Lower lobe of right lung (tissue), 2 donors: Measurements from ENCODE around the gene JAZF1. TPM values are rescaled to one million over a fixed set of nuclear protein-coding genes. Genes with fewer than 3 reads are reported as not detected.

Source experiments
- ATAC-seq, 2 donors: fragments of 200-7000 bp; cut with Tn5 transposase; one replicate each; pipeline ENCODE4 v1.9.1; 2020 to 2022; ENCODE audit warnings: mild to moderate bottlenecking in 2 of 2, moderate library complexity in 2 of 2
- DNase-seq: peaks from one replicate; pipeline ENCODE4 v3.0.0-alpha.2; 2020
- H3K27ac ChIP-seq: fragments of 200-600 bp; one replicate; pipeline ENCODE4 v1.8.0; 2022
- H3K27me3 ChIP-seq: fragments of 200-600 bp; one replicate; pipeline ENCODE4 v1.8.0; 2022; ENCODE audit warnings: low read depth
- H3K36me3 ChIP-seq: fragments of 200-600 bp; one replicate; pipeline ENCODE4 v1.8.0; 2022; ENCODE audit warnings: mild to moderate bottlenecking
- H3K4me1 ChIP-seq: fragments of 200-600 bp; one replicate; pipeline ENCODE4 v1.8.0; 2022
- H3K4me3 ChIP-seq: fragments of 200-600 bp; one replicate; pipeline ENCODE4 v1.8.0; 2022; ENCODE audit warnings: mild to moderate bottlenecking
- H3K9me3 ChIP-seq: fragments of 200-600 bp; one replicate; pipeline ENCODE4 v1.8.0; 2022
- CTCF ChIP-seq: fragments of 200-600 bp; IDR thresholded peaks from one replicate; pipeline ENCODE4 v1.8.0; 2022; ENCODE audit warnings: antibody characterized with exemption, mild to moderate bottlenecking
- intact Hi-C: fragments of 100-400 bp; cut with DNase I; formaldehyde crosslinking; loops from one replicate; pipeline ENCODE4 v1.11.0; 2022
- total RNA-seq: library from RNA; stranded (reverse); fragmentation: NEBNext Ultra II Directional; extraction: Animal tissue kit (Norgen Biotek cat#: 25700); gene quantifications from one replicate; pipeline ENCODE4 v1.2.1, GENCODE V29; 2021
- donor health status: DM: no; HTN: yes; CAD: no; lungs with severe emphysema.

JAZF1 gene
- total RNA-seq, 1 donor from 2014 or later: 19.4 TPM

DNA sequence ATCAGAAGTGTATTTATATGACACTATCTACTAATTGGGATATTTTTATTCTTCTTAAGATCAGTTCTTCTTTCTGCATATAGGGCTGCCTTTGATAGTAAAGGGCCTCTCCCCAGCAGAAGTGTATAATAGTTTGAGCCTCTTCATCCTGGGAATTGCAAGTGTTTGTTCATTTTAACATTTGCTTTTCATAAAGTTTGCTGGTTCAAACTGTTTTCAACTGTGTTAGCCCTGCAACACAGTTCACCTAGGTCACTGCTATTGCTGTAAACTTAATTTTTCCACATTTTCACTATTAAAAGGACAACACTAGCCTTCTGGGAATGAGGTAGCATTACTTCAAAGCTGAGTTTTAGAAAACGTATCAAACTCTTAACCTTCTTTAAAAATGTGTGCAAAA lies 2.8 kb downstream of the JAZF1 start:
- intact Hi-C loops: no loop called here
- TF ChIP-seq CTCF: no peak
- no peak for ATAC-seq

DNA sequence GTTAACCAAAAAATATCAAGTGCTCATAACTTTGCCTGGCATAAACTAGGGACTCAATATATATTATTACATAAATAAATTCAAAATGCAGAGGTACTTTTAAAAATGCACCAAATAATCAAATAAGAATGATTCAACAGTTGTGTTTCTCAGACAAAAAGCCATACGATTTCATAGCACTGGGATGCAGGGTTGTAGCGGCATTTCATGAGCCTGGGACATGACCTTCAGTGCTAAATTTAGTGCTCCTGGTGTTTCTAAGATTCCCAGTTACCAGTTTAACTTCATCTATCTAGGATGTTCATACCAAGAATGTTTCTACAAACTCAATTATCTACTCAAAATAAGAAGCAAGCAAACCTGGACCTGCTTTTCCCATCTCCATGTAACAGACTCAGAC lies 4.0 kb downstream of the JAZF1 start:
- no peak for ATAC-seq
- TF ChIP-seq CTCF: no peak
- intact Hi-C loops: no loop called here
- Histone ChIP-seq H3K9me3 (no peaks in the 10 kb centered on the region), H3K4me3 (no peak overlapping the region), H3K27ac (no peak overlapping the region), H3K27me3 (no peaks in the 10 kb centered on the region), H3K36me3 (no peaks in the 10 kb centered on the region), H3K4me1 (peaks cover 26% of the 10 kb centered on the region)
- DNase-seq: no peak

More for the DNA sequence above, 2.8 kb downstream of the JAZF1 start:
- H3K4me1 ChIP-seq: peaks cover 29% of the 10 kb centered on the region
- H3K4me3 ChIP-seq: no peak overlapping the region
- H3K27me3 ChIP-seq: no peaks in the 10 kb centered on the region
- H3K36me3 ChIP-seq: no peaks in the 10 kb centered on the region
- no peak overlapping the region for H3K27ac ChIP-seq
- no peaks in the 10 kb centered on the region for H3K9me3 ChIP-seq
- DNase-seq: no peak

- Histone ChIP-seq H3K27me3 (no peaks in the 10 kb centered on the region), H3K36me3 (no peaks in the 10 kb centered on the region), H3K27ac (no peak overlapping the region), H3K4me3 (no peak overlapping the region), H3K4me1 (peaks cover 22% of the 10 kb centered on the region), H3K9me3 (no peaks in the 10 kb centered on the region)
- no peak for ATAC-seq
- intact Hi-C loops: no loop called here
- no peak for DNase-seq
- TF ChIP-seq CTCF: no peak
Observed at GRCh38 chr7:28176174-28176573, 4.4 kb downstream of the JAZF1 start.

GRCh38 chr7:28174901-28175661 lies 5.5 kb downstream of the JAZF1 start:
- Histone ChIP-seq H3K36me3 (no peaks in the 10 kb centered on the region), H3K9me3 (no peaks in the 10 kb centered on the region), H3K4me1 (peaks cover 19% of the 10 kb centered on the region), H3K4me3 (no peak overlapping the region), H3K27me3 (no peaks in the 10 kb centered on the region), H3K27ac (no peak overlapping the region)
- TF ChIP-seq CTCF: no peak
- ATAC-seq: no peak
- intact Hi-C loops: no loop called here
- DNase-seq: no peak

DNA sequence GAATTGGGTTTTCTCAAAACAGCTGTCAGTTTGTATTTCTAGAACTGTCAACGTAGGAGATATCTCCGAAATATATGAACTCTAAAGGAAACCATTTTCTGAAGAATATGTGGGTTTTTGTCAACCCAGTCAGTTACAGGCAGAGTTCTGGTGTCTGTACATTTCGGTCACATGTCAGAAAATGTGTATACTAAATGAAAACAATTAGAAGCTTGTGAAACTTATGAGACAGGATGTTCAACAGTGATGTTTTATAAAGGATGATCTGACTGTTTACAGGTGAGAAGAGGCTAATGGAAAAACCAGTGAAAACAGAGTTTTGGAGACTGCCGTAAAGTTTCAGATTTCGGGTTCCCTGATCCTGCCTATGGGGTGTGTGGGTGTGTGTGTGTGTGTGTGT lies 6.2 kb downstream of the JAZF1 start:
- no peaks in the 10 kb centered on the region for H3K9me3 ChIP-seq
- no peak overlapping the region for H3K27ac ChIP-seq
- intact Hi-C loops: no loop called here
- ATAC-seq: no peak
- H3K36me3 ChIP-seq: no peaks in the 10 kb centered on the region
- no peak overlapping the region for H3K4me3 ChIP-seq
- no peak for TF ChIP-seq CTCF
- DNase-seq: no peak
- H3K4me1 ChIP-seq: peaks cover 19% of the 10 kb centered on the region
- no peaks in the 10 kb centered on the region for H3K27me3 ChIP-seq
